ENCODE results near the gene MMRN1.

- TF ChIP-seq CTCF (tag by site-specific recombination; IDR thresholded peaks at IDR 0.05), result no peak
- TF ChIP-seq ZNF184 (tag by site-specific recombination; IDR thresholded peaks at IDR 0.05), result no peak
- TF ChIP-seq ZNF514 (tag by site-specific recombination; IDR thresholded peaks at IDR 0.05), result no peak
- TF ChIP-seq KLF16 (tag by site-specific recombination; IDR thresholded peaks at IDR 0.05), result no peak
- TF ChIP-seq ZNF121 (tag by site-specific recombination; IDR thresholded peaks at IDR 0.05), result no peak
- TF ChIP-seq, protein P1, sequence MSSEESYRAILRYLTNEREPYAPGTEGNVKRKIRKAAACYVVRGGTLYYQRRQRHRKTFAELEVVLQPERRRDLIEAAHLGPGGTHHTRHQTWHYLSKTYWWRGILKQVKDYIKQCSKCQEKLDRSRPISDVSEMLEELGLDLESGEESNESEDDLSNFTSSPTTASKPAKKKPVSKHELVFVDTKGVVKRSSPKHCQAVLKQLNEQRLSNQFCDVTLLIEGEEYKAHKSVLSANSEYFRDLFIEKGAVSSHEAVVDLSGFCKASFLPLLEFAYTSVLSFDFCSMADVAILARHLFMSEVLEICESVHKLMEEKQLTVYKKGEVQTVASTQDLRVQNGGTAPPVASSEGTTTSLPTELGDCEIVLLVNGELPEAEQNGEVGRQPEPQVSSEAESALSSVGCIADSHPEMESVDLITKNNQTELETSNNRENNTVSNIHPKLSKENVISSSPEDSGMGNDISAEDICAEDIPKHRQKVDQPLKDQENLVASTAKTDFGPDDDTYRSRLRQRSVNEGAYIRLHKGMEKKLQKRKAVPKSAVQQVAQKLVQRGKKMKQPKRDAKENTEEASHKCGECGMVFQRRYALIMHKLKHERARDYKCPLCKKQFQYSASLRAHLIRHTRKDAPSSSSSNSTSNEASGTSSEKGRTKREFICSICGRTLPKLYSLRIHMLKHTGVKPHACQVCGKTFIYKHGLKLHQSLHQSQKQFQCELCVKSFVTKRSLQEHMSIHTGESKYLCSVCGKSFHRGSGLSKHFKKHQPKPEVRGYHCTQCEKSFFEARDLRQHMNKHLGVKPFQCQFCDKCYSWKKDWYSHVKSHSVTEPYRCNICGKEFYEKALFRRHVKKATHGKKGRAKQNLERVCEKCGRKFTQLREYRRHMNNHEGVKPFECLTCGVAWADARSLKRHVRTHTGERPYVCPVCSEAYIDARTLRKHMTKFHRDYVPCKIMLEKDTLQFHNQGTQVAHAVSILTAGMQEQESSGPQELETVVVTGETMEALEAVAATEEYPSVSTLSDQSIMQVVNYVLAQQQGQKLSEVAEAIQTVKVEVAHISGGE (tag by site-specific recombination; conservative IDR thresholded peaks at IDR 0.05; ENCODE audit: low read depth), result no peak
- no peak for TF ChIP-seq ZEB2 (tag by site-specific recombination; IDR thresholded peaks at IDR 0.05)
- no peak for TF ChIP-seq ZNF707 (tag by site-specific recombination; IDR thresholded peaks at IDR 0.05)
- no peak for TF ChIP-seq YY1 (tag by site-specific recombination; IDR thresholded peaks at IDR 0.05)
- no peak for TF ChIP-seq MEIS1 (CRISPR knock-in tag; IDR thresholded peaks at IDR 0.05; ENCODE audit: borderline replicate concordance)
- no peak for TF ChIP-seq PRDM4 (tag by site-specific recombination; IDR thresholded peaks at IDR 0.05)
- no peak for TF ChIP-seq ZNF24 (tag by site-specific recombination; IDR thresholded peaks at IDR 0.05)
Observed at GRCh38 chr4:89897867-89898266, 3.2 kb downstream of the MMRN1 start.
